GM18498 (cell line): ENCODE results near the gene NRSN1.

ENCODE experiments used
- ATAC-seq: cut with Tn5 transposase; IDR thresholded peaks from one replicate; pipeline ENCODE4 v1.9.1; 2021; ENCODE audit warnings: mild to moderate bottlenecking, moderate library complexity; ENCODE audit not compliant: unreplicated experiment

Gene NRSN1

GRCh38 chr6:24125980-24126379, at the start of gene NRSN1:
Gene NRSN1 (plus strand): TSS chr6:24126215. CDS start chr6:24134328, 8,113 bp downstream.
- no peak for ATAC-seq

- no peak for ATAC-seq
Observed at GRCh38 chr6:24078200-24078599, 47.8 kb upstream of the NRSN1 start.

GRCh38 chr6:24079076-24079475, 46.9 kb upstream of the NRSN1 start:
- no peak for ATAC-seq

GRCh38 chr6:24080711-24081110, 45.3 kb upstream of the NRSN1 start:
- no peak for ATAC-seq

- no peak for ATAC-seq
Observed at GRCh38 chr6:24089736-24090135, 36.3 kb upstream of the NRSN1 start.

GRCh38 chr6:24092407-24092806, 33.6 kb upstream of the NRSN1 start:
- ATAC-seq: no peak

- ATAC-seq: no peak
Observed at GRCh38 chr6:24093381-24093780, 32.6 kb upstream of the NRSN1 start.

- no peak for ATAC-seq
Observed at GRCh38 chr6:24099181-24099580, 26.8 kb upstream of the NRSN1 start.

- ATAC-seq: no peak
Observed at GRCh38 chr6:24100024-24100769, 25.8 kb upstream of the NRSN1 start.

- ATAC-seq: no peak
Observed at GRCh38 chr6:24100770-24101155, 25.3 kb upstream of the NRSN1 start.

GRCh38 chr6:24105191-24105590, 20.8 kb upstream of the NRSN1 start:
- no peak for ATAC-seq

- no peak for ATAC-seq
Observed at GRCh38 chr6:24106291-24106690, 19.7 kb upstream of the NRSN1 start.

GRCh38 chr6:24107294-24107693, 18.7 kb upstream of the NRSN1 start:
- no peak for ATAC-seq

- ATAC-seq: no peak
Observed at GRCh38 chr6:24108056-24108455, 18.0 kb upstream of the NRSN1 start.

GRCh38 chr6:24110417-24110816, 15.6 kb upstream of the NRSN1 start:
- ATAC-seq: no peak

- no peak for ATAC-seq
Observed at GRCh38 chr6:24113891-24114290, 12.1 kb upstream of the NRSN1 start.

GRCh38 chr6:24117021-24117420, 9.0 kb upstream of the NRSN1 start:
- ATAC-seq: no peak

GRCh38 chr6:24122139-24122538, 3.9 kb upstream of the NRSN1 start:
- ATAC-seq: no peak

- no peak for ATAC-seq
Observed at GRCh38 chr6:24126586-24127192, 674 bp downstream of the NRSN1 start.

GRCh38 chr6:24127316-24127715, 1.3 kb downstream of the NRSN1 start:
- no peak for ATAC-seq

- no peak for ATAC-seq
Observed at GRCh38 chr6:24131751-24132150, 5.7 kb downstream of the NRSN1 start.

- ATAC-seq: no peak
Observed at GRCh38 chr6:24139080-24139479, 13.1 kb downstream of the NRSN1 start.

- no peak for ATAC-seq
Observed at GRCh38 chr6:24139639-24140038, 13.6 kb downstream of the NRSN1 start.
